HG03520 (cell line): ENCODE results near the gene PRCC.

ENCODE experiments used
- ATAC-seq: cut with Tn5 transposase; IDR thresholded peaks from one replicate; pipeline ENCODE4 v1.9.1; 2021; ENCODE audit warnings: mild to moderate bottlenecking, moderate library complexity; ENCODE audit not compliant: unreplicated experiment

PRCC gene

DNA sequence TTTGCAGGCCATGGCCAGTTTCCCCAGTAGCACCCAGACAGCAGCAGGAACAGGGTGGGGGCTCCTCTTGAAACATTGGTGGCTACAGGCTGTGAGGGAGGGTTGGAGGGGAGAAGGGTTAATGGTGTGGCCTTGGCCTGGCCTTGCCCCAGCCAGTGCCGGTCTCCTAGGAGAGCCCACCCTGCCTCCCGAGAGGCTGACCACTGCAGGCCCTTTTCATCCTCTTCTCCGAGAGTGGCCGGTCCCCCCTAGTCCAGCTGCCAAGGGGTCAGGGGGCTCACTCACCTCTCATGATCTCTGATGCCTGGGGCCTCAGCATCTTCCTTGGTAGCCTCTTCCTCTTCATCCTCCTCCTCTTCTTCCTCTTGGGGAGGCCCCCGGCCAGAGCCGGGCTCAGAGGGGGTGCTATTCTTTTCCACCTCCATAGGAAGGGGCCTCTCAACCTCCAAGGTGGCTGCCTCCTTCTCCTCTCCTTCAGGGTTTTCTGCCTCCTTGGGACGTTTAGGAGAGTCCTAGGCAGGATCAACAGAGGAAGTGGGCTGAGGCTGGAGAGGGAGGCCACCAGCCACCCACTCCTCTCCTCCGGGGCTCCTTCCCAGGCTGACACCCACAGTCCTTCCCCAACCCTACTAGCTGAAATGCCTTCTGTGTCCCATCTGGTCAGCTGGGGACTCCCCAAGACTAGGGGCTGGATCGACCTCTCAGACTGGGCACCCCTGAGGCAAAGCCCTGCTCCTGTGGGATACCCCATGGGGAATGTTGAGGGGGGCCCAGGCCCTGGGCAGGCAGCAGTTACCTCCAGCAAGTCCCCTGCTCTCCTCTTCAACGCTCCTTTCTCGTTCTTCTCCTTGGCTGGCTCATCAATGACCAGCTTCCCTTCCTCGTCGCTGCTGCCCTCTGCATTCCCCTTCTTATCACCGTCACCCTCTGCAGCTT, 23.7 kb upstream of the PRCC start:
- no peak for ATAC-seq

- ATAC-seq: no peak
Measured at GRCh38 chr1:156744344-156744743, 23.0 kb upstream of the PRCC start.

GRCh38 chr1:156744786-156745419, 22.4 kb upstream of the PRCC start:
- no peak for ATAC-seq

- no peak for ATAC-seq
Measured at GRCh38 chr1:156745881-156746280, 21.5 kb upstream of the PRCC start.

- ATAC-seq: no peak
Measured at GRCh38 chr1:156746406-156746727, 21.0 kb upstream of the PRCC start.

DNA sequence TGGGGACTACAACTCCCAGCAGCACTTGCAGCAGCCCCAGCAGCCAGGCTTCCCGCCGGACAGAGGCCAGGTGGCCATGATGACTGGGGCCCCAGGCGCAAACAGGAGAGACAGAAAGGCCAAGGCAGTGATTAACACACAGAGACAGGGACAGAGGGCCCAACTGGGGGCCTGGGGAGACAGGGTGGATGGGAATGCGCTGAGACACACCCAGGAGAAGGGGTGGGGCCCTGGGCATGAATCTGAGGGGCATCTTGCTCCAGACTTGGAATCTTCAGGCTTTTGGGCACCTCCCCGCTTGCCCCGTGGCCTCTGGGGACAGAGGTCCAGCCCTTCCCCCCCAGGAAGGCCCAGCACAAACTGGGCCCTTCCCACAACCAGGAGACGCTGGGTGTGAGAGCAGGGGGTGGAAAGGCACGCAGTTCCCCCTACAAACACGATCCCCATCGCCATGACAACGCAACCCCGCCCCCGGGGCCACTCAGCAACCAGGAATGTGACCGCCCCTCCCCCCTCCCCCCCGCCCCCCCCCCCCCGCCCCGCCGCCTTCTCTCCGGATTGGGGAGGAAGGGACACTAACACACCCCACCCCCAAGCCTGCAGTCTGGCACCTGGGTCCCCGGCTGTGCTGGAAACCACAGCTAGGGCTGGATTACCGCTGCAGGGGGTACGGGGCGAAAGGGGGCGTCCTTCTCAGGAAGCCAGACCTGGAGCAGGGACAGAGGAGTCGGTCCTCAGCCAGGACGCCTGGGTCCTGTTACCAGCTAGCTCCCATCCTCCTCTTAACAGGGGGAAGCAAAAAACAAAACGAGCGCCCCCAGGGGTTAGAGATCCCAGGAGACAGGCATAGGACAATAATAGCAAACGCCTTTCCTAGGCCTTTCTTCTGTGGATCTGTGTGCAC, 20.4 kb upstream of the PRCC start:
- no peak for ATAC-seq

DNA sequence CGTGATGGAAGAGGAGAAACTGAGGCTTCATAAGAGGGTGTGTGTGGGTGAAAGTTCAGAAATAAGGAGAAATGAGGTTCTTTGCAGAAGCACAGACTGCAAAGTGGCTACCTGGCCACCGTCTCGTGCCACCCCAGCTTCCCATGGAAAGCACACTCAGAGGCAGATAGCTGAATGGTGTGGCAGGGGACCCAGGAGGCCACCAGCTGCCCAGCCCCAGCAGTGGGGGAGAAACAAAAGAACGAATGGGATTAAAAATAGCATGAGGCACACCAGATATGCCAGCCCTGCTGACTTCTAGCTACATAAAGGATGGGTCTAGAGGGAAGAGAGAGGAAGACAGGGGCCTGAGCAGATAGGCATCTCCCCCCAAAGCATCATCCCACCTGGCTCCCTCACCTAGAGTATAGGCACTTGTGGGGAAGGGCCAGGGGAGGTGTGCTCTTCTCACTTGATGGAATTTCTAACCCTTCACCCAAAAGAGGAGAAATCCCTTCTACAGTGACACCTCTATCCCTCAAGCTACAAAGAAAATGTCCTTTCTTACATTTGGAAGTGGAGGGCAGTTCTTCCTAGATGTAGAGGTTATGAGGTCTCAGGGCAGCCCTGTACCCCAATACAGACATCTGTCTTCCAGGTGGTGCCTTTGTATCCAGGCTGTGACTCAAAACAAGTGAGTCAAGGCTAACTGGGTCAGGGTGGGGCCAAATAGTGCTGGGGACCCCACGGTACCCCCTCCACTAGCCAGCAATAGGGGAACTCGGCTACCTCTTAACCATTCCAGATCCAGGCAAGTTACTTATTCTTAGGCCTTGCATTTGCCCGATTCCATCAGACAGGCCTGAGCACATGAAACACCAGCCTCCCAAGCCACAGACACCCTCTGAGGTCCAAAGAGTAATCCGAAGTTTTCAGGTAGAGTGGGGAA, 19.3 kb upstream of the PRCC start:
- no peak for ATAC-seq

GRCh38 chr1:156748670-156749418, 18.5 kb upstream of the PRCC start:
- no peak for ATAC-seq

- ATAC-seq: no peak
Measured at GRCh38 chr1:156749419-156750118, 17.8 kb upstream of the PRCC start.

GRCh38 chr1:156750191-156750672, 17.1 kb upstream of the PRCC start:
- ATAC-seq: no peak

DNA sequence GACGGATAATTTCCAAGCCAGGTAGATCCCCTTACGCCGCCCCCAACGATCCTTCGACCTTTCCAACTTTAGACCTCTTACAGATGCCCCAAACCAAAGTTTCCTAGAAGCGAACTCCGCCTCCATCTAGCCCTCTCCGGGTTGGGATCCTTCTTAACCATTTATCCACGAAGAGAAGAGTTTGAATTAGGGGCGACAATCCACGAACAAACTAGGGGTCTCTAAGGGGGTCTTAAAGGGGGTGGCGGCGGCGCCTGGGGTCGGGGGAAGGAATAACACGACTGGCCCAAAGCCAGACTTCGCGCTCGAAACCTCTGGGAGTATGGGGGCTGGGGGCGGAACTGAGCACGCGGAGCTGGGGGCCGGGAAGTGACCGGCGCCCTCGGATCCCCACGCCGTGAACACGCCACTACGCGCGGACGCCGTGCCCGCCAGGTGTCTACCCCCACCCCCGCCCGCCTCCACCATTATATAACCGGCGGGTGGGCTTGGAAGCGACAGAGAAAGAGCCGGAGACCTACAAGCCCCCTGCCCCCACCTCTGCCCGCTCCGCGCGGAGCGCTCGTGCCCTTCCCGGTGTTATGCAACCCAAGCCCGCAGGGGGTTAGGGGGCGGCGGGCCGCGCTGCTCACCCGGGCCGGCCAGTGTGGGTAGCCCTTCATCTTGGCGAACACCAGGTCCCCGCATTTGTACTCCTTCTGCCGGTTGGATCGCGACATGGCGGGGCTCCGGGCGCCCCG, 16.5 kb upstream of the PRCC start:
- ATAC-seq: peak; percentile 10

DNA sequence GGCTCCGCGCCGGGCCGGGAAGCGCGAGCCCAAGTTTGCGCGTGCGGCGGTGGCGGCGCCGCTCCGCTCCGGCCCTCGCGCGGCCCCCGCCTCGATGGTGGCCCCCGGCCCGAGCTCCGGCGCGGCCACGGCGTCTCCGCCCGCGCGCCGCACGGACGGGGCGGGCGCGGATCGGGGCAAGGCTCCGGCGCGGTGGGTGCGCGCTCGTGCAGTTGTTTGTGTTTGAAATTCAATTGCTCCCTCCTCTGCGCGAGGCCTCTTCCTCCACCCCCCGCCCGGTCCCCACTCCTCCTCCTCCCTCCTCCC, 15.9 kb upstream of the PRCC start, which contains the start of gene HDGF:
TSS of gene HDGF (minus strand) at position 225 of the 306 bp plus-strand sequence. CDS start 246 bp downstream, outside the sequence.
- ATAC-seq: peak; percentile 20

GRCh38 chr1:156751757-156752481, 15.4 kb upstream of the PRCC start:
- peak; percentile 55 for ATAC-seq

DNA sequence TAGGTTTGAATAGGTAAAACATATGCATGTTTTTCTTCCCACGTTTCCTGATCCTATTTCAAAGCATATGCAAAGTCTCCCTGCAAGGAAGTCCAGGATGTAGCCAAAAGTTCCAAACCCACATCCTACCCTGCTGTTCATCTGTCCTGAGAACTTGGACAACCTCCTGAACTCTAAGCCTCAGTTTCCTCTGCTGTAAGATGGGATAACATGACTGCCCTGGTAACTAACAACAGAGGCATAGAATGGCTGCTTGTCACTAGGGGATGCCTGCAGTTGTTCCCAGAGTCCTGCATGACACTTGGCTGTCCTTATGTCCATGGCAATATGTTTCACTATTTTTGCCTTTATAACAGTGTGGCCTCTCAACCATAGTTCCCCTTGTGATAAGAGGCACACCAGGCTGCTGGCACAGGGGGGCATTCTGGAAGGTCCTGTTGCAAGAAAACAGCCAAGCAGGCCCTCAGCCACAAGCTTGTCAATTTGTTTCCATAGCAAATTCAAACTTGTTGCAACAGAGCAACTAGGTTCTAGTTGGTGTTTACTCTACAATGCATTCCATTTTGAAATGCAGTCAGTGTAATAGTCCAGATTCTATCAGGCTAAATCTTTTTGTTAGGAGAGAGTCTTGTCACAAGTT, 14.4 kb upstream of the PRCC start:
- no peak for ATAC-seq

- ATAC-seq: no peak
Measured at GRCh38 chr1:156754219-156754618, 13.1 kb upstream of the PRCC start.

DNA sequence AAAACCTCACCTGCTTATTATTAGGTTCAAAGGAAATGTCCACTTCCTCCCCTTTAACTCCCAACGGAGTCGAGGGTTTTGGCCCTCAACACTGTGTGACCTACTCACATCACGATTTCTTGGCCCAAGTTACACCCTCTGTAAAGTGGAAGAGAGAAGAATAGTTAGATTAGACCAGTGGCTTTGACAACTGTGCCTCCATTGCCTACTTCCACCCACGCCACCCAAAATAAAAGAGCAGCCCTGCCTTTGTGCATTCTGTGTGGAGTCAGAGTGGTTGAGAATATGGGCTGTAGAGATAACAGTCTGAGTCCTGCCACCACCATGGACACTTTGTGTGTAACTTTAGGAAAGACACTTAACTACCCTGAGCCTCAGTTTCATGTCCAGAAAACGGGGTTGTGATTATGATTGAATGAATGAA, 11.8 kb upstream of the PRCC start:
- no peak for ATAC-seq

- ATAC-seq: no peak
Measured at GRCh38 chr1:156756355-156756754, 11.0 kb upstream of the PRCC start.
